Colonic mucosa (tissue), 4 donors: ENCODE measurements around the gene CPXM2. TPM values are rescaled to one million over a fixed set of nuclear protein-coding genes. Genes with fewer than 3 reads are reported as not detected.

ENCODE experiments used
- DNase-seq: peaks from one replicate; pipeline ENCODE4 v3.0.0-alpha.2; 2020
- H3K27ac ChIP-seq: fragments of 200-600 bp; one replicate; pipeline ENCODE4 v1.8.0; 2021
- H3K27me3 ChIP-seq: fragments of 200-600 bp; one replicate; pipeline ENCODE4 v1.8.0; 2021
- H3K36me3 ChIP-seq: fragments of 200-600 bp; one replicate; pipeline ENCODE4 v1.8.0; 2021
- H3K4me1 ChIP-seq: fragments of 200-600 bp; one replicate; pipeline ENCODE4 v1.8.0; 2021; ENCODE audit warnings: mild to moderate bottlenecking
- H3K4me3 ChIP-seq: fragments of 200-600 bp; one replicate; pipeline ENCODE4 v1.8.0; 2021
- H3K9ac ChIP-seq, 2 donors: one replicate each; pipeline ENCODE4 v1.7.0; 2013; ENCODE audit warnings: control low read depth in 2 of 2, low read depth in 2 of 2, low read length in 2 of 2
- H3K9me3 ChIP-seq: fragments of 200-600 bp; one replicate; pipeline ENCODE4 v1.8.0; 2021
- intact Hi-C: fragments of 100-400 bp; cut with DNase I; formaldehyde crosslinking; loops from one replicate; pipeline ENCODE4 v1.14.1; 2022
- total RNA-seq, 2 donors: library from RNA; stranded (reverse); fragmentation: NEBNext Ultra II Directional in 1 of 2; extraction: Animal tissue kit (Norgen Biotek cat#: 25700) in 1 of 2; gene quantifications; one replicate each; pipeline ENCODE4 v1.2.1, GENCODE V29; 2021
- TF ChIP-seq, protein P1 (sequence below): fragments of 200-600 bp; IDR thresholded peaks from one replicate; pipeline ENCODE4 v1.8.0; 2022; ENCODE audit warnings: antibody characterized with exemption, mild to moderate bottlenecking
- donor health status: healthy.
- donor health status: DM: no; HTN: no; CAD: no.
- donor health status: DM: no; HTN: no; CAD: no.

CPXM2 gene
- total RNA-seq, 2 donors from 2014 or later, result 5.8 to 12.9 TPM

DNA sequence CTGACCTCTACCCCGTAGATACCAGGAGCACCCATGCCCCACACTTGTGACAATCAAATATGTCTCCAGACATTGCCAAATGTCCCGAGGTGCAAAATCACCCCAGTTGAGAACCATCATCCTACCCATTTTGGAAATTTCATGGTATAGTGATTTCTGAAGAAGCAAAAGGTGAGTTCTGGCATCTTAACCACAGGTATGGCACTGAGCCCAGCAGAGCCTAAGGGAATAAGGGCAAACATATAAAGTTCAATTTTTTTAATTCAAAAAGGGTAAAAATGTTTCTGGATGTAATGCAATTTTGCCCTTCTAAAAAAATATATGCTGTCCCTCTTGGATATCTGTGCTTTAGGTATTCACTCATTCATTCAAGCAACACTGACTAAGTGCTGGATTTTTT, 30.5 kb upstream of the CPXM2 start:
- H3K27me3 ChIP-seq, result no peaks in the 10 kb centered on the region
- no peak overlapping the region for H3K9ac ChIP-seq
- H3K36me3 ChIP-seq, result no peaks in the 10 kb centered on the region
- TF ChIP-seq, protein P1, sequence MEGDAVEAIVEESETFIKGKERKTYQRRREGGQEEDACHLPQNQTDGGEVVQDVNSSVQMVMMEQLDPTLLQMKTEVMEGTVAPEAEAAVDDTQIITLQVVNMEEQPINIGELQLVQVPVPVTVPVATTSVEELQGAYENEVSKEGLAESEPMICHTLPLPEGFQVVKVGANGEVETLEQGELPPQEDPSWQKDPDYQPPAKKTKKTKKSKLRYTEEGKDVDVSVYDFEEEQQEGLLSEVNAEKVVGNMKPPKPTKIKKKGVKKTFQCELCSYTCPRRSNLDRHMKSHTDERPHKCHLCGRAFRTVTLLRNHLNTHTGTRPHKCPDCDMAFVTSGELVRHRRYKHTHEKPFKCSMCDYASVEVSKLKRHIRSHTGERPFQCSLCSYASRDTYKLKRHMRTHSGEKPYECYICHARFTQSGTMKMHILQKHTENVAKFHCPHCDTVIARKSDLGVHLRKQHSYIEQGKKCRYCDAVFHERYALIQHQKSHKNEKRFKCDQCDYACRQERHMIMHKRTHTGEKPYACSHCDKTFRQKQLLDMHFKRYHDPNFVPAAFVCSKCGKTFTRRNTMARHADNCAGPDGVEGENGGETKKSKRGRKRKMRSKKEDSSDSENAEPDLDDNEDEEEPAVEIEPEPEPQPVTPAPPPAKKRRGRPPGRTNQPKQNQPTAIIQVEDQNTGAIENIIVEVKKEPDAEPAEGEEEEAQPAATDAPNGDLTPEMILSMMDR, result no peak
- no peak overlapping the region for H3K27ac ChIP-seq
- intact Hi-C loops, result no loop called here
- H3K9me3 ChIP-seq, result no peaks in the 10 kb centered on the region
- H3K4me1 ChIP-seq, result no peaks in the 10 kb centered on the region
- H3K4me3 ChIP-seq, result no peak overlapping the region
- DNase-seq, result no peak

DNA sequence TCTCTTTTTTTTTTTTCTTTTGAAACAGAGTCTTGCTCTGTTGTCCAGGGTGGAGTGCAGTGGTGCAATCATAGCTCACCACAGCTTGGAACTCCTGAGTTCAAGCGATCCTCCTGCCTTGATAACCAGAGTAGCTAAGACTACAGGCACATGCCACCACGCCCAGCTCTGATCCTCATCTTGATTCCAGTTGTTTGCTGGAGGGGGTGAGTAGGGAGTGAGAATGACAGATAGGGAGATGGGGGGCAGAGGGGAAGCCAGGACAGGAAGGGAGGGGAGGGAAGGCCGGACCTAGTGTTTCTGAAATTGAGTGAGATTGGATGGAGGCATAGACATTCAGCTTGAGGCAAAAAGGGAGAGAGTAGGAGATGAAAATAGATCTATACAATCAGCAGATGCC, 25.2 kb upstream of the CPXM2 start:
- H3K9ac ChIP-seq, result no peak overlapping the region
- TF ChIP-seq, protein P1, result no peak
- H3K4me3 ChIP-seq, result no peak overlapping the region
- H3K4me1 ChIP-seq, result no peaks in the 10 kb centered on the region
- no peaks in the 10 kb centered on the region for H3K9me3 ChIP-seq
- no peaks in the 10 kb centered on the region for H3K36me3 ChIP-seq
- DNase-seq, result no peak
- H3K27me3 ChIP-seq, result no peaks in the 10 kb centered on the region
- H3K27ac ChIP-seq, result no peak overlapping the region
- intact Hi-C loops, result no loop called here

DNA sequence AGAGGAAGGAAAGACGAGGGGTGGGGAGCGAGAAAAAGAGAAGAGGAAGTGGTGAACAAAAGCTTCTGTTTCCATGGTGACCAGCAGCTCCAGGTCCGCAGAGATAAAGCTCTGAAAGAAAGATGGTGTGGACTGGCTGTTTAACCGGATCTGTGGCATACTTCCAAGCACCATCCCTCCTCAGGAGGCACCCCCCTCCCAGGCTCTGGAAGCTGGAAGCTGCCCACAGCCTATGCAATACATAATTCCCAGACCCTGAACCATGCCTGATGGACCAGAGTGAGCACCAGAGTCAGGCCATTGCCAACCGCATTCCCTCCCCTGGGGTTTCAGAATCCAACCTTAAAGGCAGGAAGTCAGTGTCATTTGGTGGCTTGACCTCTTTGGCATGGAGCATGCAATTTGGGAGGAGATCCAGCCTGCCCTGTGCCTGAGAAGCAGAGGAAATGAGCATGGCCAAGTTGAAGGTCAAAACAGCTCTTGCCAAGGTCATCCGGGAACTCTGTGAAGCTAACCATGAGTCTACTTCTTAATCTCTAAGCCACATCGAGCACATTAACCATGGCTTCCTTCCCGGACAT, 22.2 kb upstream of the CPXM2 start:
- H3K27ac ChIP-seq, result no peak overlapping the region
- TF ChIP-seq, protein P1, result no peak
- no peak overlapping the region for H3K9ac ChIP-seq
- no peaks in the 10 kb centered on the region for H3K9me3 ChIP-seq
- H3K27me3 ChIP-seq, result no peaks in the 10 kb centered on the region
- intact Hi-C loops, result no loop called here
- no peak overlapping the region for H3K4me3 ChIP-seq
- no peak for DNase-seq
- H3K36me3 ChIP-seq, result no peaks in the 10 kb centered on the region
- H3K4me1 ChIP-seq, result no peaks in the 10 kb centered on the region

DNA sequence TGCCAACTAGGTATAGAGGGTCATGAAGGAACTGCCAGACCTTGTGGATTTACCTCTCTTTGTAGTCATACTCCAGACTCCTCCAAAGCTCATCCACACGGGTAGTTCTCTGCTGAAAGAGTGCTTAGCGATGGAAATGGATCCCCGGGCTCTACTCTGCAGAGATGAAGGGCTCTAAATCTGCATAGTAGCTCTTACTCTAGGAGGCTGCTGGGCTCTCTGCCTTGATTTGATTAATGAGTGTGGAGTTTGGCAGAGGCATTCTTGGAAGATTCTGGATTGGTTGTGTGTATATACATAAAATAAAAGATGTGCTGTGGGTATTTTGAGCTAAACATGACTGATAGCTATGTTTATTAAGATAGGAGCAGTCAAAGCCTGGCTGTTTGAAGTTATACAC, 21.3 kb upstream of the CPXM2 start:
- Histone ChIP-seq H3K9ac (no peak overlapping the region), H3K27ac (no peak overlapping the region), H3K36me3 (no peaks in the 10 kb centered on the region), H3K4me1 (no peaks in the 10 kb centered on the region), H3K4me3 (no peak overlapping the region), H3K9me3 (no peaks in the 10 kb centered on the region), H3K27me3 (no peaks in the 10 kb centered on the region)
- DNase-seq, result no peak
- TF ChIP-seq, protein P1, result no peak
- intact Hi-C loops, result no loop called here

DNA sequence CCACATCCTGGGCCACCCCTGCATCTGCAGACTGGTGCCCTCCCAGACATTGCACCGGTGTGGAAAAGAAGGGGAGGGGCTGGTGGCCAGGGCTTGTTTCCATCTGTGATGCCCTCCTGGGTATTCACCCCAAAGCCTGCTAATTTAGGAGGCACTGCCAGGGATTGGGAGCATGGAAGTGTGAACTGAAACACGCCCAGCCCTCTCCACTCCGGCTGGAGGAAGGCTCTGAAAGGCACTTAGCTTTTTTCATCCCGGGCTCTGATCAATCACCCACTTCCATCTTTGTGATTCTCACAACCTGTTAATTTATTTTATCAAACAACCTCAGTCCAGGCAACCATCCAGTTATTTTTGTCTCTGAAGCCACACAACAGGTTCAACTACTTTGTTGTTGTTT, 20.9 kb upstream of the CPXM2 start:
- no peak overlapping the region for H3K9ac ChIP-seq
- no peaks in the 10 kb centered on the region for H3K27me3 ChIP-seq
- intact Hi-C loops, result no loop called here
- no peaks in the 10 kb centered on the region for H3K36me3 ChIP-seq
- no peak for DNase-seq
- no peaks in the 10 kb centered on the region for H3K4me1 ChIP-seq
- H3K4me3 ChIP-seq, result no peak overlapping the region
- TF ChIP-seq, protein P1, result no peak
- no peak overlapping the region for H3K27ac ChIP-seq
- no peaks in the 10 kb centered on the region for H3K9me3 ChIP-seq

DNA sequence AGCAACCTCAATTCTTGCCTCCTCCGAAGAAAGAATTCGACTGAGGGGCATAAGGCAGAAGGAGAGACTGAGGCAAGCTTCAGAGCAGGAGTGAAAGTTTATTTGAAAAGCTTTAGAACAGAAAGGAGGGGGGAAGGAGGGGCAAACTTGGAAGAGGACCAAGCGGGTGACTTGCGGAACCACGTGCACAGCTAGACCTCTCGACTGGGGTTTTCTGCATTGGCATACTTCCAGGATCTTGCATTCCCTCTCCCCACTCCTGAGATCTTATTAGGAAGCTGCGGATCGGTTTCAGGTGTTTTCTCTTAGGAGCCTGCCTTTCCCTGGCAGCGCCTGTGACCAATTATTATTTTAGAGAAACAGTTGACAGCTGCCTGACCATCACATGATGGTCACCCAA, 20.3 kb upstream of the CPXM2 start:
- Histone ChIP-seq H3K9ac (no peak overlapping the region), H3K4me3 (no peak overlapping the region), H3K27me3 (no peaks in the 10 kb centered on the region), H3K27ac (no peak overlapping the region), H3K4me1 (no peaks in the 10 kb centered on the region), H3K9me3 (no peaks in the 10 kb centered on the region), H3K36me3 (no peaks in the 10 kb centered on the region)
- TF ChIP-seq, protein P1, result no peak
- no peak for DNase-seq
- intact Hi-C loops, result no loop called here
